Testis (tissue), 3 donors: ENCODE results near the gene SVBP. TPM values are rescaled to one million over a fixed set of nuclear protein-coding genes. Genes with fewer than 3 reads are reported as not detected.

Experiments
- DNase-seq: peaks from one replicate; pipeline ENCODE4 v3.0.0-alpha.2; 2019
- H3K27ac ChIP-seq, 2 donors: fragments of 200-600 bp; sonication (generic); one replicate each; pipeline ENCODE4 v1.5.1; 2019
- H3K27me3 ChIP-seq: fragments of 200-600 bp; sonication (generic); one replicate; pipeline ENCODE4 v1.5.1; 2019
- H3K36me3 ChIP-seq: fragments of 200-600 bp; sonication (generic); one replicate; pipeline ENCODE4 v1.5.1; 2017; ENCODE audit warnings: low read depth; ENCODE audit errors: missing control alignments
- H3K4me1 ChIP-seq: fragments of 200-600 bp; sonication (generic); one replicate; pipeline ENCODE4 v1.5.1; 2019
- H3K4me3 ChIP-seq, 2 donors: fragments of 200-600 bp; sonication (generic); one replicate each; pipeline ENCODE4 v1.5.1; 2017 to 2019
- H3K9me3 ChIP-seq: fragments of 200-600 bp; sonication (generic); one replicate; pipeline ENCODE4 v1.5.1; 2017
- CTCF ChIP-seq, 3 experiments: fragments of 450-650 bp in 2 of 3; fragments of 200-600 bp in 1 of 3; sonication (generic) in 1 of 3; IDR thresholded peaks; one replicate each; pipeline ENCODE4 v1.5.1; 2016 to 2019; ENCODE audit warnings: antibody characterized with exemption in 3 of 3, mild to moderate bottlenecking in 2 of 3, moderate library complexity in 1 of 3
- POLR2A ChIP-seq: fragments of 450-650 bp; IDR thresholded peaks from one replicate; pipeline ENCODE4 v1.6.1; 2017; ENCODE audit warnings: antibody characterized with exemption, mild to moderate bottlenecking, moderate library complexity
- WGBS, 2 donors: methylation state at CpG; one replicate each; pipeline ENCODE4 v1.1.5; 2018; 5-methylcytosine and 5-hydroxymethylcytosine counted together
- intact Hi-C: fragments of 100-400 bp; cut with DNase I; formaldehyde crosslinking; loops from one replicate; pipeline ENCODE4 v1.15.1; 2023; ENCODE audit warnings: low total_unique reads
- polyA plus RNA-seq: library from polyadenylated mRNA; stranded (reverse); fragments of 350-450 nt; fragmentation: Illumina TruSeq; extraction: RNeasy Lipid Tissue Mini Kit (QIAGEN cat#74804); gene quantifications from one replicate; pipeline ENCODE4 v1.2.3, GENCODE V29; 2014; ENCODE audit warnings: low read depth, low replicate concordance; ENCODE audit not compliant: insufficient read depth
- total RNA-seq, 2 donors: library from RNA; depleted of rRNA; stranded (reverse); fragments of >200 nt; gene quantifications; one replicate each; pipeline ENCODE4 v1.2.3, GENCODE V29; 2016

Gene SVBP
- total and polyA plus RNA-seq, 3 donors from 2014 or later, result 36.2 to 86.0 (median 47.9) TPM

- Histone ChIP-seq H3K27me3 (no peaks in the 10 kb centered on the region), H3K9me3 (no peaks in the 10 kb centered on the region), H3K27ac (no peak overlapping the region), H3K4me3 (no peak overlapping the region), H3K36me3 (no peaks in the 10 kb centered on the region), H3K4me1 (no peaks in the 10 kb centered on the region)
- intact Hi-C loops, result no loop called here
- 87 to 92% methylated on average over 16 to 17 of the region's 17 CpGs for WGBS, 2 donors
- TF ChIP-seq CTCF (IDR thresholded peaks at IDR 0.05) (no peak), POLR2A (no peak)
- no peak for DNase-seq
Measured at GRCh38 chr1:42830631-42831030, 13.4 kb upstream of the SVBP start.

GRCh38 chr1:42825036-42825851 lies 8.0 kb upstream of the SVBP start:
- Histone ChIP-seq H3K9me3 (no peaks in the 10 kb centered on the region), H3K4me3 (no peak overlapping the region), H3K36me3 (no peaks in the 10 kb centered on the region), H3K4me1 (no peaks in the 10 kb centered on the region), H3K27ac (no peak overlapping the region), H3K27me3 (no peaks in the 10 kb centered on the region)
- intact Hi-C loops, result no loop called here
- TF ChIP-seq POLR2A, result no peak
- no peak for TF ChIP-seq CTCF (IDR thresholded peaks at IDR 0.05)
- 74 to 77% methylated on average over 10 of the region's 10 CpGs for WGBS, 2 donors
- DNase-seq, result no peak

- H3K4me1 ChIP-seq, result no peaks in the 10 kb centered on the region
- intact Hi-C loops, result no loop called here
- H3K27me3 ChIP-seq, result no peaks in the 10 kb centered on the region
- no peak for DNase-seq
- no peaks in the 10 kb centered on the region for H3K36me3 ChIP-seq
- 75 to 81% methylated on average over 4 of the region's 4 CpGs for WGBS, 2 donors
- no peak overlapping the region for H3K27ac ChIP-seq
- no peaks in the 10 kb centered on the region for H3K9me3 ChIP-seq
- no peak for TF ChIP-seq CTCF (IDR thresholded peaks at IDR 0.05)
- no peak for TF ChIP-seq POLR2A
- H3K4me3 ChIP-seq, result no peak overlapping the region
Measured at GRCh38 chr1:42824481-42825035, 7.4 kb upstream of the SVBP start.

- Histone ChIP-seq H3K27me3 (no peaks in the 10 kb centered on the region), H3K4me3 (no peak overlapping the region), H3K36me3 (no peaks in the 10 kb centered on the region), H3K9me3 (no peaks in the 10 kb centered on the region), H3K27ac (no peak overlapping the region), H3K4me1 (no peaks in the 10 kb centered on the region)
- 63 to 72% methylated on average over 2 of the region's 2 CpGs for WGBS, 2 donors
- DNase-seq, result no peak
- intact Hi-C loops, result no loop called here
- TF ChIP-seq CTCF (IDR thresholded peaks at IDR 0.05) (no peak), POLR2A (no peak)
Measured at GRCh38 chr1:42822800-42823392, 5.7 kb upstream of the SVBP start.
